CD4-positive, alpha-beta T cell treated with Interleukin-2 at 100 ng/mL for 4 hours (primary cell): ENCODE results near the gene SLC7A4.
"Not testable (repeated sequence)": the region's sequence is repeated elsewhere in the genome, so short reads cannot be mapped to it uniquely, and the experiment has no call there.

Source experiments
- DNase-seq: peaks from one replicate; pipeline ENCODE4 v3.0.0-alpha.2; 2020; ENCODE audit warnings: low spot score

The SLC7A4 gene

DNA sequence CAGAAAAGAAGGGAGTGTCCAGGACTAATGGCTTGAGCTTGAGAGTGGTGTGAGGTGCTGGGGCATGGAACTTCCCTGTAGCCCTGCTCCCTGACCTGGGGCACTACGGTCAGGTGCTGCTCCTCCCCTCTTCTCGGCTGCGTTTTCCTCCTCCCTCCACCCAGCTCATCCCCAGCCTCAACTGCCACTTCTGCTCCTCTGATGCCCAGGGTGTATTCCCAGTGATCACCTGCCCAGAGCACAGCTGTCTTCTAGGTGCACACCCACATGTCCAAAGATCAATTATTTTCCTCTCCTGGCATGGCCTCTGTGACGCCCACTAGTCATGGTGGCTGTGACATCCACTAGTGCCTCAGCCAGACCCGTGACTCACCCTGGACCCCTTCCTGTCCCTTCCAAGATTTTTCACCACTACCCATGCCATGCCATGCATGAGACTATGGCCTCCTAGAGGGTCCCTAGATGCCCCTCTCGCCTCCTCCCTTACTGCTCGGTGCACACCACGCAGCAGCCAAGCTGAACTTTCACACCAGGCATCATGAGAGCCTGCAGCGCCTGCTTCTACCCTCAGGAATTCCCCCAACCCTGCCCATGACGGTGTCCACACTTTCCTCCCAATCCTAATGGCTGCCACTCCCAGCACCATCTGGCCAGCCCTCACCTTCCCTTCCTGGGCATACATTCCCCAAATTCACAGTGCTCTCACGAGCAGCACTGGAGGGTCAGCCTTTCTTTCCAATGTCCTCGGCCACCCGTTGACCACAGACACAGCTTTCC lies 15.5 kb downstream of the SLC7A4 start:
- DNase-seq: no peak

DNA sequence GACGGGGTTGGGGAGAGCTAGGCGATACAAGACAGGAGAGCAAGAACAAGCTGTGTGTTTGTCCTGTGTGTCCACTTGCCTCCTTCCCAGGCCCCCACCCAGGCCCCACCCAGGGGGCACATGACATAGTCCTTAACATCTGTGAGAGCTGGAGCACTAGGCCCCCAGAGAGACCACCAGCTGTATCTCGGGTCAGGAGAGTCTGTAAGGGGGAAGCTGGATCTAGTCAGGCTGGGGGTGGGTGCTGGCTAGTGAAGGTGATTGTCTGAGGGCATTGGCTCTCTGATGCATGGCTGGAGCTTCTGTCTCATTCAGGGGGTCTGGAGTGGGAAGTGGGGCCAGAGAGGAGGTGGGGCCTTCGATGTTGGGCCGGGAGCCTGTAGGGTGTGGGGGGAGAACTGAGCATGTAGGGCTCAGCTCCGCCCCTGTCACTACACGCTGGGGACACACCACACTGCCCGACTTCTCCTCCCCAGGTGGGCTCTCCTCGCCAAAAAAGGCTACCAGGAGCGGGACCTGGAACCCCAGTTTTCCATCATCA lies 16.8 kb downstream of the SLC7A4 start:
- DNase-seq: no peak

DNA sequence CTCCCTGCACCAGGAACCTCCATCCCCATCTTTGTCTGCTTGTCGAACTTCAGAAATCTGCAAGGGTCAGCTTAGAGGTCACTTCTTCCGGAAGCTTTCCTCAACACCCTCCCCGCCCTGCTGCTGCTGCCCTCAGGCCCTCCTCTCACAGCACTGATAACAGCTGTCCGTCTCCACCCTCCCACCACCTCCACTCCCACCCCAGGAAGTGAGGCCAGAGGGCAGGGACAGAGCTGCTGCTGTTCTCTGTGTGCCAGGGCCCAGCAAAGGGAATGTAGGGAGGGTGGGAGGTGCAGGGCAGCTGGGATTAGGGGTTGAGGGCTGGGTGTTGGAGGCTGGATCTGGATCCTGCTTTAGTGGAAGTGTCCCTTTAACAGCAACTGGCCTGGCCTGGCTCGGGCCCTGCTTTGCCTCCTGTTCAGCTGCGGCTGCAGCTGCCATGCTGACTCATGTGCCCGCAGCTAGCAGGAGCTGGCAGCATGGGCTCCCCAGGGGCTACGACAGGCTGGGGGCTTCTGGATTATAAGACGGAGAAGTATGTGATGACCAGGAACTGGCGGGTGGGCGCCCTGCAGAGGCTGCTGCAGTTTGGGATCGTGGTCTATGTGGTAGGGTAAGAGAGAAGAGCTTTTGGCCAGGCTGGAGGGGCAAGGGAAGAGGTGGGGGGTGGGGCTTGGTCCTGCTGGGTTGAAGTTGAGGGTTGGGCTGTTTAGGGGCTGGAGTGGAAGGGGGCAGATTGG lies 17.5 kb downstream of the SLC7A4 start, which contains the start of gene P2RX6:
Gene P2RX6, plus strand, starts transcription at position 440 of the 740 bp plus-strand sequence. Its CDS starts 10 bp downstream, at position 450.
- DNase-seq: no peak

DNA sequence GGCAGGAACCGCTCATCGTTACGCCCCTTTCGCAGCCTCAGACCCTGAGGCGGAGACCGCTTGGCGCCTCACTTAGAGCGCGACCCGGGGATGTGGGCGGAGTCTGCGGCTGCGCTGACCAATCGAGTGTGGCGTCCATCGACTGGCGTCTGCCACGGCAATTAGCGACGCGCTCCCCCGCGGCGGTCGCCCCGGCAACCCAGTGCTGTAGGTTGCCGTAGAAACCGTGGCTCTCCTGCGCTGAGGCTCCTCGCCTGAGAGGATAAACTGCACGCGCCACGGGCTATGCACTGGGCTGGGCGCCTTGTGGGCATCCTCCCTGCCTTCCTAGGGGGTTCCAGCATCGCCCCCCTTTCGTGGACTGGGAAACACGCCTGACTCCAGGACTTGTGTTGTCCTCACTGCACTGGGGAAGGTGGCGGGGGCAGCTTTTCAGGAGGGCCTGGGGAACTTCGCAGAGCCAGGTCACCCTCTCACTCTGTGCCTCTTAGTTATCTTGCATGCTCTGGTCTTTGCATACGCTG lies 18.1 kb downstream of the SLC7A4 start:
- DNase-seq: peak; percentile 90

DNA sequence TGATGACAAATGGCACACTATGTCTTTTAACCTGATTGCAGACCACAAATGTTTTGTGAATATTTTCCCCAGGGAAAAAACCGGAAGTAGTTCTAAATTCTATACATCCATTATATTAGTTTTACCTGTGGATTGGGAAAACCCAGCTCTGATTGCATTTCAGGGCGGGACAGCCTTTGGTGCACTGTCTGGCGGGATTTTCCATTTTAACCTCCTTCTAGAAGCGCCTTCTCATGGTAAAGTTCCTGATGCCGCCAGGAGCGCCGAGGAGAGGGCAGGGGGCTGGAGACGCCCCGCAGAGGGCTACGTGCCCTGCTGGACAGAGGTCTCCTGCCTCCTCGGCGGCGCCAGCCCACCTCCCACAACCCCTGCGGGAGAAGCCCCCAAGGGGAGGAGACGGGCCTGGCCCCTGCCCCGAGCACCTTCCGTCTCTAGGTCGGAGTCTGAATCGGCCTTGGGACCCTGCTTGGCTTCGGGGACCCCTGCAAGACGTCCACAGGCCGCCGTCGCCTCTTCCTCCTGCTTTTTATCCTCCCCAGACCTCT lies 18.6 kb downstream of the SLC7A4 start:
- DNase-seq: no peak

DNA sequence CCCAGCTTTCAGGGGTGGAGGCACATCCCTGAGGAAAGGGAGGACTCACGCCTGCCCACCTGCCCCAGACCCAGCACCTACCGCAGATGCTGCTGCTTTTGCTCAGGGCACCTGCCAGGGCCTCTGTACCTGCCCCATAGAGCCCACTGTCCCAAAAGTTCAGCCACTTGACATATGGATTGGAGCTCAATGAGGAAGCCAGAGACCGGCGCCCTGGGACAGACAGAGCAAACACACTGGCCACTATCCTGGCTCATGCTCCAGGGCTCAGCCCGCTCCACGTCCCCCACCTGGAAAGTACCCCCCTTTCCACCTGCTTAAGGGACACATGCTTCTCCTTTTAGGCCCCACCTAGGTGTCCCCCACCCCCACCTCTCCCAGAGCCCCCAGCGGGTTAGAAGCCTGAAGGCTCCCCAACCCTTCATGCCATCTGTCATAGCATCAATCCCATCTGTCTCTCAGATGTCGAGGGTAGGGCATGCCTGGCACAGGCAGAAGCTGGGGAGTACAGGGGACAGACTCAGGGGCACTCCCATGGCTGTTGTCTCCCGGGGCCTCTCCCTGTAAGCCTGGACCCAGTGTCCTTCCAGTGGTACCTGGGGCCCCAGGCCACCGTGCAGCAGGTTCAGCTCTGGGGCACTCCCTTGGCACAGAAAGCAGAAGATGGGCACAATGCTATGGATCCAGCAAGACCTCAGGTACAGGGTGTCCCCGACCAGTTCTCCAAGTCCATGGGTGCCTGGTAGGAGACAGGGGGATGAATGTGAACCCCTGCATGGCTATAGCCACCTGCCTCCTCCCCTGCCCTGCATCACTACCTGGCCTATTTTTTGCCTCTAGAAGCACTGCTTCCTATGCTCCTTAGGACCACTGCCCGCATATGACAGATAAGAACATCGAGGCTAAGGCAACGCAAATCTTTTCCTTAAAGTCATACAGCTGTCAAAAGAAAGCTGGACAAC lies 19.6 kb downstream of the SLC7A4 start:
- no peak for DNase-seq

DNA sequence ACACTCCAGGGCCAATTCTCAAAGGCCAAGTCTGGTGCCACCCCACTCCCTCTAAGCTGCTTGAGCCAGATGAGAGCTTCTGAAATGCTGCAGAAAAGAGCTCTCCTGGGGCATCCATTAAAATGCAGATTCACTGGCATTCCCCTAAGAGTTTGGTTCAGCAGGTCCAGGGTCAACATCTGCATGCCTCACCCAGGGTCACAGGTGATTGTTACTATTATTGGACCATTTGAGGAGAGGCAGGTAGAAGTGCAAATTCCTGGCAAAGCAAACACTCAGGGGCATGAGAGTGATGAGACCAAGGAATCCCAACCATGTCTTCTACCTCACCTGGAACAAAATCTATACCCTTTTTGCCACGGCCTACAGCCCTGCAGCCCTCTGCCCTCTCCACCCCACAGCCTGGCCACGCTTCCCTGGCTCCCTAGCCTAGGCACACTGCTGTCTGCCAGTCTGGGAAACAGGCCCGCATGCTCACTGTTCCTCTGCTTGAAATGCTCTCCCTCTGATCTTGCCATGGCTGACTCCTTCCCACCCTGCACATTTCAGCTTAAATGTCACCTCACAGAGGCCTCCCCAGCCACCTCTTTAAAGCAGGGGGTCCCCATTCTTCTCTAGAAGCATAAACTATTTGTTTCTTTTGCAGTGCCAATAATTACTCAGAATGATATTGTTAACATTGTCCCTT lies 21.8 kb downstream of the SLC7A4 start:
- DNase-seq: no peak

DNA sequence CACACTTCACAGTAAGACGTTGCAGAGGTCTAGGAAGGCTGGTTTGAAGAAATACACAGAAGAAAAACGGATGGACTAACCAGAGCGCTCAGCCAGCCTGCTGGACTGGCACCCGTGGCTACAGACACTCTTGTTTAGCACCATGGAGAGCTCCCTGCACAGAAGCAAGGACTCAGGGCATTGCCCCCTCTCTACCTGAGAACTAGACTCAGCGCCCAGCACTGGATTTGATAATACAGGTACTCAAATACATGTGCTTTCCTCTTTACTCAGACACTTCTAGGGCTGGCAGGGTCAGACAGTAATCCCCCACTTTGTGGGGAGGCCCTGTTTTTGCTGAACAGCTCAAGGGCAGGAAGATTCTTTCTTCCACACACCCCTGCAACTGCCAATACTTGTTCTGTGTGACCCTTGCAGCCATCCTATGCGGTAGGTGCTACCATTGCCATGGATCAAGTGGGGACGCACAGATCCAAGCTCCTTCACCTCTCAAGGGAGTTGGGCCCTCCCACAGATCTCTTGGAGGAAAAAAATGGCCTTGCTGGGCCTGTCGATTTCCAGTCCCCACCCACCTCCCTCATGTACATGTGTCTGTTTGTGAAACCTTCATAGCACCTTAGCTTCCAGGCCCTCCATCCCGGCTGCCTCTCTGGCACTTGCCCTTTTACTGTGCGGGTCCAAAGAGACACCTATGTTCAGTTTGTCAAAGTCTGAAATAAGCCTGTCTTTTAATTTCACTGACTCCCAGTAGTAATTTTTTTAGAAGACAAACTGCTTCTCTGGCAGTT lies 22.5 kb downstream of the SLC7A4 start:
- no peak for DNase-seq

DNA sequence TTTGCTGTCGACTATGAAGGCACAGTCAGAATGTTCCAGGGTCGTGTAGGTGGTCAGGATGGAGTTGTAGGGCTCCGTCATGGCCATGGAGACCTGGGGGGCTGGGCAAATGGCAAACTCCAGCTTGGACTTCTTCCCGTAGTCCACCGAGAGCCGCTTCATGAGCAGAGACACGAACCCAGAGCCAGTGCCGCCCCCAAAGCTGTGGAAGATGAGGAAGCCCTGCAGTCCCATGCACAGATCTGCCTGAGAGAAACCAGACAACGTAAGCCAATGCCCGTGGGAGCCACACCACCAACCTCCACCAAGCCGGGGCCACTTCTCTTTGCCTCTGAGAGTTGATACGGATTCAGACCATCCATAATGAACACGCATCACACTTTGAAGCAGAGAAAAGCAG lies 23.2 kb downstream of the SLC7A4 start:
- not testable (repeated sequence) for DNase-seq

DNA sequence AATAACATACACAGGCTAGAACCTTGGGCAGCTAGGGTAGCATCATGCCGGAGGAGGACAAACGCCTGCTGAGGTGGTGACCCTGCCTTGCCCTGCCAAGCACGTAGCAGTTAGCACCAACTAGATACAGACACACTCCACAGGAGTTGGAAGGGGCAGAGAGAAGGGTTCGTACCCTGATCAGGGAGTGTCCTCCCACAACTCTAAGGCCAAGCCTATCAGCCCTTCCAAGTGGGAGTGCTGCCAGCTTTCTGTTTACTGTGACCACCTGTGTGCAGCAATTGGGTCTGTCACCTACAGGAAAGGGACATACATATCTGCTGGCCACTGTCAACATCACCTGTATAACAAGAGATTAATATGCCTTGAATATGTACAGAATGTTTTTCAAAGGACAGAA lies 28.6 kb downstream of the SLC7A4 start:
- no peak for DNase-seq

DNA sequence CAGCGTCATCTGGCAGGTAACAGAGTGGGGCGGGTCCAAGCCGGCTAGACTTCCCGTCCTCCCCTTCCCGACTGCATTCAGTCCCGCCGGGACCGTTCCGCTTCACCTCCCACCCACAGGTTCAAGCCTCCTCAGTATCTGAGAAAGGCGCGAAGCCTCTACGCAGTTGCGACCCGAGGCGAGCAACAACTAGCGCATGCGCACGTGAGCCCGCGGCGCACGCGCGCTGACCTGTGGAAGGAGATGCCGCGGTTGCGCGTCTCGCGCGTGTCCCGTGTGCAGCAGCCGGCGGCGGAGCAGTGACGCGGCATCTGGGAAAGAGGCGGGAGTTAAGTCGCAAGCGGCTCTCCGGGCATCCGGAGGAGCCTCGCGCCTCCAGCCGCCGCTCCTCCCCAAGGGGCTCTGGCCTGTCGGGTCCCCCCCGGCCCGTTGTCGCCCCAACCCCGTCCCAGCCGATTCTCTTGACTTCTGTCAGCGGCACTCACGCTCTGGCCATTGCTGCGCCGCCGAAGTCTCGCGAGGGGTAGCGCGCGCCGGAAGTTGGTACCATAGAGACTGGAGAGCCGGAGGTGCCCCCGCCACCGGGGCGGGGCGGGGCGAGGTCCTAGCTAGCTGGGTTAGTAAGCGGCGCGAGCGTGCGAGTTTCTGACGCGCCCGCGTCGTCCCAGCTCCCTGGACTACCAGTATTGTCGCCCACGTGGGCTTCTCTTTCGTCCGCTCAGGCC lies 30.6 kb downstream of the SLC7A4 start, which contains the start of gene THAP7:
Gene THAP7, minus strand, starts transcription at position 518 of the 725 bp plus-strand sequence. Its CDS starts 207 bp downstream, at position 311.
- peak; percentile 97 for DNase-seq

DNA sequence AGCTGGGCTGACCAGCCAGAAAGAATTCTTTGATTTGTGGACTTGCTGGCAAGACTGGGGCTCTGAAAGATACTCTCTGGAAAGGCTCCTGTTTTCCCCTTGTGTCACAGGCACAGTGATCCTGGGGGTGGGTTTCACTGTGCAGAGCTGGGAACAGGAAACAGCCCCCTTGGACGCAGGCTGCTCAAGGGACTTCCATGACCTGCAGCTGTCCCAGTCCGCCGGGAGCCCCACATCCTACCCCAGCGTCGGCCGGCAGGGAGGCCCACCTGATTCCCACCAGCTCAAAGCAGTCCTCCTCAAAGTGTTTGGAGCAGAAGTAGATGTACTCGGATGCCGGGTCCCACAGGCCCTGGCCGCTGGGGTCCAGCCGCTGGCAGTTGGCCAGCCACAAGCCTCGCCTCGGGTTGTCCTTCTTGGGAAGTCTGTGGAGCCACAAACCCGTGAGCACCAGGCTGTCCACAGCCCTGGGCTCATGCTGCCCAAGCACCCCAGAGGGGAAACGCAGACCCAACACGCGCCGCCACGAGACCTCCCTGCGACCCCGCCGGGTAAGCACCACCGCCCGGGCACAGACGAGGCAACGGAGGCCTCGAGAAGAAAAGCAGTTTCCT lies 31.3 kb downstream of the SLC7A4 start:
- DNase-seq: no peak

DNA sequence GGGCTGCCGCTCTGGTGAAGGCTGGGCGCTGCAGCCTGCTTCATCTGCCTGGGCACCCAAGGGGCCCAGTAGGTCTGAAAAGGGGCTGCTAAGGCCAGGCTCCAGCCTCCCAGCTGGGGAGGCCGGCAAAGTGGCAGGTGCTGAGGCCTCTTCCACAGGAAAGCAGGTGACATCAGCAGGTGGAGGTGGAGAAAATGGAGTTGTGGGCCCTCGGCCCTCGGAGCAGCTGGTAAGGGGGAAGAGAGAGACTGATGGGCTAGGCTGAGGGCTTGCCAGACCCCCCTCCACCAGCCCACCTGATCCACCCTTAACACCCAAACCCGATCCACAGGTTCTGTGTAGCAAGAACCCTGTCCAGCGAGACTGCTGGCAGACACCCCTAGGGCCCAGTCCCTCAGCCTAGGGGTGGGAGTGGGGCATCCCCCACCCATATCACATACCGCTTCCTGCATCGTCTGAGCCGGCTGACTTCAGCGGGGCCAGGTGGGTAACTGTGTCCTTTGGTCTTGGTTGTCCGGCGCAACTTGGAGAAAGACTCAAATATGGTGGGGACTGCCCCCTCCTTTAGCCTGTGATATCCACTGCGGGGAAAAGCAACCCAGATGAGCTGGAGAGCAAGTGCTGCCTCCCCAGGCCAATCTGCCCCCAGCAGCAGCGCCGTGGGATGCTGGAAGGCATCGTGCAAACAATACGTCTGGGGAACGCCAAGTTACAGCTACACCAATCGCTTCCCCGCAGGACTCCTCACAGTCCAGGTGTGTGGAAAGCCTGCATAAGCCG lies 32.0 kb downstream of the SLC7A4 start:
- no peak for DNase-seq

DNA sequence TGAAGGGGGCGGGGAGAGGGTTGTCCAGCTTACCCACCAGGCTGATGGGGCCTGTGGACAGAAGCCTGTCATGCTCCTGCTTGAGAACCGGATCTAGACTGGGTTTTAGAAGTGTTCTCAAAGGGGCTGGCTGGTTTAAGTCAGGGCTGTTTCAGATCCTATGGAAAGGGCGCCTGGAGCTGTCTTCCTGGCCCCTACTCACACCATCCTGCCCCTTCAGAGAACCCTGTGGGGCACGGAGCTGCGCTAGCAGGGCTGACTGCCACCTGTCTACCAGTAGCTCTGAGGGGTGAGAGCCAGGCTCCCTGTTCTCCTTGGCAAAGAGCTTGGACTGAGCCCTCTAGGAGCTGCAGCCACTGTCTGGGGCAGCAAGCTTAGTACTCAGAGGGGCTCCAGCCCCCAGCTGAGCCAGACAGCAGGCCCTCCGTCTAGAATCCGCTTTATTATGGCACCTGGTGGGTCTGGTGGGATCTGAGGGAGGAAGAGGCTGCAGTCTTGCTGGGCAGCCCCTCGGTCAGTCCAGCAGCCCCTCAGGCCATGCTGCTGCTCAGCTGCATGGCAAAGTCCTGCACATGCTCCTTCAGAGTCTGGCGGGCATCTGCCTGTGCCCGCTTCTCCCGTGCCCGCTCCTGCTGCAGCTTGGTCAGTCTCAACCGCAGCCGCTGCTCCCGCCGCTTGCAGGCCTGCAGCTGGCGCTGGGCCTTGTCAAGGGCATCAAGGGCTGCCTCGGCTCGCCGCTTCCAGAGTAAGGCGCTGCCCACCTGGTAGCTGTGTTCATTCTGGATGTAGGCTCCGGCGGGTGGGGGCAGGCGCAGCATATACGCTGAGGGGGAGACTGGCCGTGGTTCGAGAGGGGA lies 32.8 kb downstream of the SLC7A4 start:
- DNase-seq: no peak

DNA sequence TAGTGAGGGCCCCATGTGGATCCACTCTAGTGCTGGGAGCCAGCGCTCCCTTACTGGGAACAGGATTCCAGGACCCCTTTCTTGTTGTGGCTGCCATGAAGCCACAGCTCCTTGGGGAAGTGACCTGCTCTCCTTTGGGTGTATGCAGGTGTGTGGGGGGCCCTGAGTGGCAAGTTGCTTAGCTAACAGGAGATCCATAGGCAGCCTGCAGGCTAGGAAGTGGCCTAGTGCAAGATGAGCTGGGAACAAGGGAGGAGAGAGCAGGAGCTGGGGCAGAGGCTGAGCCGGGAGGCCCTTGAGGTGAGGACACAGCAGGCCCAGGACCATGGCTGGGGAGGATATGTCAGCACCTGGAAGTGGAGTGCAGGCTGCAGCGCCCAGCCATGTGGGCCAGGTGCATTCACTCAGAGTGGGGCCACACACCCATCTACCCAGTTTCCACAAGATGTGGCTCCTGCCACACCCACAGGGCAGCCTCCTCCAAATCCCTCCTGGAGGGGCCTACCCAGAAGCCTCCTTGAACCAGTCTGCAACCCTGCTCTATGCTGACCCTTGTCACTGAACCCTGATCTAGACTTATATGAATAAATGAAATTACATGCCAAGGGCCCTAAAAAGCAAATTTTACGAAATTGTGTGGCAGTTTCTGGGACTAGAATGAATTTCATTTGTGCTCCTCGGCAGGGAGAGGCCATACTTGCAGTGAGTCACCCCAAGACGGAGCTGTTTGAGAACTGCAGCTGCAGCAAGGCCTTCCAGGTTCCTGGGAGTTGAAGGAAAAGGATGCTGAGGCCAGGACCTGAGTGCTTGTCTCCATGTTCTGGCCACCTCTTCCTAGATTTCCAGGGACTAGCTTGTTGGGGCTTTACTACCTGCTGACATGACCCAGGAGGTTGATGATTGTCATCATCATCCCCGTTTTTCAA lies 33.7 kb downstream of the SLC7A4 start:
- no peak for DNase-seq
